Ramos (cell line): Measurements from ENCODE around the gene CLDN18.

Source experiments
- in situ Hi-C: fragments of 300-500 bp; cut with MboI; formaldehyde crosslinking; loops from one replicate; pipeline ENCODE4 v1.14.3; 2022; ENCODE audit warnings: low sequenced_read_pairs; ENCODE audit not compliant: unreplicated experiment

CLDN18 gene

DNA sequence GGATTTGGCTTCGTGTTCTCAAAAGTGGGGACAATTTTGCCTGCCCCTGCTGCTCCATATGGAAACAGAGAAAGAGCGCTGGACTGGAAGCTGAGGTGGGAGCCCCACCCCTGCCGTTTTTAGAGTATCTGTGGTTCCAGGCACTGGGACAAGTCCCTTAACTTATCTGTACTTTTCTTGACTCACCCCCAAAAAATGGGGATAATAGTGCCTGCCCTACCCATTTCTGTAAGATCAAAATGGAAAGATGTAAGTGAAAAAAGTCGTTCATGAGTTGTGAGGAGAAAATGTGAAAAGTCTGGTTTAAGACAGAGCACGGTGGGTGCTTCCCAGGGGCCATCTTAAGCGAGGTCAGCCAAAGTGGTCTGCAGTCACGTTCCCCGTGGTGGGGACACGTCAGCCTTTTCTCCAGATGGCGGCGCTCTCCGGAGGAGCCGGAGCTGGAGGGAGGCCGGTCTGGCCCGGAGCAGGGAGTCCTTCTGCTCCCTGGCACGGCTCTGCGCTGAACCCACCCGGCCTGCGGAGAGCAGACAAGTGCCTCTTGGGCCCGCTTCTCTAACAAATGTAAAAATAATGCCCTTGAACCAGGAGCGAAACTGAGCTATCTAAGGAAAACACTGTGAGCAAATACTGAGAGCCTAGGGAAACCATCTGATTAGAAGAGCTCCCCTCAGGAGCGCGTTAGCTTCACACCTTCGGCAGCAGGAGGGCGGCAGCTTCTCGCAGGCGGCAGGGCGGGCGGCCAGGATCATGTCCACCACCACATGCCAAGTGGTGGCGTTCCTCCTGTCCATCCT lies at the start of gene CLDN18:
TSS of gene CLDN18 (plus strand) at position 690 of the 797 bp plus-strand sequence. CDS start at position 751, 61 bp downstream.
- in situ Hi-C loops, result no loop called here

DNA sequence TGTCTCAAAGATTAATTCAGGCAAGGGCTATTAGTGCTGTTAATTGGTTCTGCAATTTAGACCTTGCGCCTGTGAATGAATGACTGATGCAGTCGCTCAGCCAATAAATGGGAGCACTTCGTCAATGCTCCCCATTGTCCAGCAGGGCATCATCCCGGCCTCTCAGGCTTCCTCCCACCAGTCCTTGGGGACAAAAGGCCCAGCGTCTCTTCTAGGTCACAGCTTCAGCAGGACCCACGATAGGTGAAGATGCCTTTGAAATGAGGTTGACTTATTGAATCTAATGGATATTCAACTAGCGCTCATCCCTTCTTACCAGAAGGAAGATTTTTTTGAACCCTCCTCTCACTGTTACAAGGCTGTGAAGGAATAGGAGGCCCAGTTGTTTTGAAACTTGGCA lies 47.7 kb upstream of the CLDN18 start:
- in situ Hi-C loops, result no loop called here

DNA sequence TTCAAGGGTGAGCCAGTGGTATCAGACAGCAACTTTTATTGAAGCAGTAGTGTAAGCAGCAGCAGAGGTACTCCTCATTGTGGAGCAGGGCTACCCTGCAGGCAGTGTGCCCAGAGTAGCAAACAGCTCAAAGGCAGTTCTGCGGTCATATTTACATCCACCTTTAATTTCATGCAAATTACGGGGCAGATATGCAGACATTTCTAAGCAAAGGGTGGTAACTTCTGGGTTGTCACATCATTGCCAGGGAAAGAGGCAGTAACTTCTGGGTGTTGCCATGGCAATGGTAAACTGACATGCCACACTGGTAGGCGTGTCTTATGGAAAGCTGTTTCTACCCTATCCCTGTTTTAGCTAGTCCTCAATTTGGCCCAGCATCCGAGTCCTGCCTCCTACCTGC lies 46.5 kb upstream of the CLDN18 start:
- in situ Hi-C loops, result no loop called here

DNA sequence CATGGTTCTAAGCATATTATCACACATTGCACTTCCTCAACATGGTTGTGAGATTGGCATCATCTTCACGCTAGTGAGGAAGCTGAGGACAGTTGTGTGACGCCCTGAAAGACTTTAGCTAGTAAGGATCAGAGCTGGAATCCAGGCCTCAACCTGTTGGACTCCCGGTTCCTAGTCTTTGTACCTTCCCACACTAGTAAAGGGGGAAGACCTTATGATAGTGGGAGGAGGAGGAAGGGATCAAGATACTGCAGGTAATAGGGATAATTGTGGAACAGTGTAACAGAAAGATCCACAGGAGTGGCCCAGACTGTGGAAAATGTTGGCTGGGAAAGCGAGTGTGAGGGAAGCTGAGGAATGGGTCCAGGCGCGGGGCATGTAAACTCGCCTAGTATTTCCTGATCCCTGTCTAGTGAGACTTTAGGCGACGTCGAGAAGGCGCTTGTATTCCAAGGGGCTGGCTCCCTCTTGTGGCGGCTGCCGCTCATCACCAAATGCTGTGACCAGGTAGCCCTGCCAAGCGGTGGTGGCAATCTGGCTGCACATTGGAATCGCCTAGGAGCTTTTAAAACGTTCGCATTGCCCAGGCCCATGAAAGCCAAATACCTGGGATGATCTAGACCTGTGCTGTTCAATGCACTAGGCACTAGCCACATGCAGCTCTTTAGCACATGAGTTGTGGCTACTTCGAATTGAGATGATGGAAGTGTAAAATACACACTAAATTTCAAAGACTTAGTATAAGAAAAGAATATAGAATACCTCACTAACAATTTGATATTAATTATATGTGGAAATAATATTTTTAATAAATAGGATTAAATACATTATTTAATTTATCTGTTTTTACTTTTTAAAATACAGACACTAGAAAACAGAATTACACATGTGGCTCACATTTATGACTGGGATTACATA lies 38.8 kb upstream of the CLDN18 start:
- in situ Hi-C loops, result no loop called here

DNA sequence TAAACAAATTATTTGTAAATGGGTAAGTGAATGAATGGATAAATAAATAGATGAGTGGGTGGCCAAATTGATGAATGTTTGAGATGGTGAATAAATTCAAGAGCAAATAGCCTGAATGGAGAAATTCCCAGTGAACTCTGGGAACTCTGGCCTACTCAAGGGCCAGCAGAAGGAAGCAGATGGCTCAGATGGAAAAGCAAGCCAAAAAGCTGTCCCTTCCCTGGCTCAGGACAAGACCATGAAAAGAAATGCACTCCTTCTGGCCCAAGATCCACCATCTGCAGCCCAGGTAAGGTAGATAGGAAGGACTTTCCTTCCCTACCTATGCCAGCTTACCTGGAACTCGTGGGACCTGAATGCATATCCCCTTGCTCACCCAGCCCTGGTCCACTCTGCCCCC lies 37.6 kb upstream of the CLDN18 start:
- in situ Hi-C loops, result no loop called here

DNA sequence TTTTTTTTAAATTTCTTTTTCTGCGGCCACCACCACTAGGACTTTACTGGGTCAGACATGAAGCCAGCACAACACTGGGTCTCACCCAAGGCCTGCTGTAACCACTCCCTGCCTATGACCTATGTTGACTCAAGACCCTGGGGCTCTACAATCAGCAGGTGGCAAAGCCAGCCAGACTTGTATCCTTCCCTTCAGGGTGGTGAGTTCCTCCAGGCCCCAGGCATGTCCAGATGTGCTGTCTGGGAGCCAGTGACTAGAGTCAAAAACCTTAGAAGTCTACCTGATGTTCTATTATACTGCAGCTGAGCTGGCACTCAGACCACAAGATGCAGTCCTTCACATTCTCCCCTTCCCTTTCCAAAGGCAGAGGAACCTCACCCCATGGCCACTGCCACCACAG lies 31.6 kb upstream of the CLDN18 start:
- in situ Hi-C loops, result no loop called here

DNA sequence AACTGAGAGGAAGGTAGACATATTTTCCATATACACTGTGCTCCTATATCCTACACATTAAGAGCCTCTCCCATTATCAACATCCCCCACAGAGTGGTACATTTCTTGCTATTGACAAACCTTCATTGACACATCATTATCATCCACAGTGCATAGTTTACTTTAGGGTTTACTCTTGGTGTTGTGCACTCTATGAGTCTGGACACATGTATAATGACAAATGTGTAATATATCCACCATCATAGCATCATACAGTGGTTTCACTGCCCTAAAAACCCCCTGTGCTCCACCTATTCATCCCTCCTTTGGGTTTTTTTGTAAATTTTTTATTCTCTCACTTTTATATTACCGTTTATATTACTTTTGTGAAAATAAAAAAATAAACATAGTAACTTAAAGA lies 22.2 kb upstream of the CLDN18 start:
- in situ Hi-C loops, result no loop called here

DNA sequence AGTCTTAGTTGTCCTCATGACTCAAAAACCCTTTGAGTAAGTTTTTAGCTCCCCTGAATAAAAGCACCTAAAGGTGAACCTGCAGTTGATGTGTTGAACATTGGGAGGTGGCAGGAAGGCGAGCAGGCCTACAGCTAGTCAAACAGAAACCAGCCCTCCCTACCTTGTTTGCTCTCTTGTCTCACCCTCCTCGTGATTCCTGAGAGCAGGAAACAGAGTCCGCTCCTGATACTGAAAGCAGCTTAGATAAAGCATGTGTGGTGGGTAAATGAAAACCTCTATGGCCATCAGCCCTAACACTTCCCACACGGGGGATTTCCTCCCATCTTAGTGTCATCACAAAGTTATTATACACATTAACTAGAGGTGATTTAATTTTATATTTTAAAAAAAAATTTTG lies 21.8 kb upstream of the CLDN18 start:
- in situ Hi-C loops, result no loop called here

DNA sequence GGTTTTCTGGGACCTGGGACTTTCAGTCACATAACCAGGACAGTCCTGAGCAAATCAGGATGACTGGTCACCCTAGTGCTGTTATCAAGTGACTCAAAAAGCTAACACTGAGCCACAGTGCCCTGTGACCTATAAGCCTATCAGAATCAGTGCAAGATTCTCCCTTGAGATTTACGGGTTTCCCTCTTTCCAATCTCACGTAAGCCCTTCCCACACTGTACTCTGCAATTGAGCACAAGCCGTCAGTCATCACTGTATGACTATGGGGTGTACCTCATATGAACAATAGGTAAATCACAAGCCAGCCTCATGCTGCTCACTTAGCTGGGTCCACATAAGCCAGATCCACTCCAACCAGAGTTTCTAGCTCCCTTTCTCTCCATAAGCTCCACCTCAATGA lies 21.0 kb upstream of the CLDN18 start:
- in situ Hi-C loops, result no loop called here

DNA sequence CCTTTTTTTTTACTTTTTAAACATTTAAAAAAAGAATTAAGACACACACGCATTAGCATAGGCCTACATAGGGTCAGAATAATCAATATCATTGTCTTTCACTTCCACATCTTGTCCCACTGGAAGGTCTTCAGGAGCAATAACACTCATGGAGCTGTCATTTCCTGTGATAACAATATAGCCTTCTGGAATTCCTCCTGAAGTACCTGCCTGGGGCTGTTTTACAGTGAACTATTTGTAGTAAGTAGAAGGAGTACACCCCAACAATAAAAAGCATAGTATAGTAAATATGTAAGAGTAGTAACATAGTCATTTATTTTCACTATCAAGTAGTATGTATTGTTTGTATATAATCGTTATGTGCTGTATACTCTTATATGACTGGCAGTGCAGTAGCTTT lies 19.5 kb upstream of the CLDN18 start:
- in situ Hi-C loops, result no loop called here

DNA sequence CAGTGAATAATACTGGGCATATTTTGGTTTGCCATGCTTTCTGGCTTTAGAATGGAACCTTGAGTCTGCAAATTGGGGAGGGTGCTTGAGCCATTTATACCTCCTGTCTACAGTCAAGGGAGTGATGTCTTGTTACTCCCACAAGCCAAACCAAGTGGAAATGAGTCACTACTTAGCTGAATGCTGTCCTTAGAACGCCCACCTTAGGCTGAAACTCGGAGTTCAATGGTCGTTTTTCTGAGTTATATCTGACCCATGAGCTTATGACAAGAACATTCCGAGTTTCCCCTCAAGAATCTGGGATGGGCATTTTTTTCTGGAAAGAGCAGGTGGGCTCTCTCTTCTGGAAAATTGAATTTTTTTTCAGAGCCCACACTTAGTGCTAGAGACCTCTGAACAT lies 17.4 kb upstream of the CLDN18 start:
- in situ Hi-C loops, result no loop called here

DNA sequence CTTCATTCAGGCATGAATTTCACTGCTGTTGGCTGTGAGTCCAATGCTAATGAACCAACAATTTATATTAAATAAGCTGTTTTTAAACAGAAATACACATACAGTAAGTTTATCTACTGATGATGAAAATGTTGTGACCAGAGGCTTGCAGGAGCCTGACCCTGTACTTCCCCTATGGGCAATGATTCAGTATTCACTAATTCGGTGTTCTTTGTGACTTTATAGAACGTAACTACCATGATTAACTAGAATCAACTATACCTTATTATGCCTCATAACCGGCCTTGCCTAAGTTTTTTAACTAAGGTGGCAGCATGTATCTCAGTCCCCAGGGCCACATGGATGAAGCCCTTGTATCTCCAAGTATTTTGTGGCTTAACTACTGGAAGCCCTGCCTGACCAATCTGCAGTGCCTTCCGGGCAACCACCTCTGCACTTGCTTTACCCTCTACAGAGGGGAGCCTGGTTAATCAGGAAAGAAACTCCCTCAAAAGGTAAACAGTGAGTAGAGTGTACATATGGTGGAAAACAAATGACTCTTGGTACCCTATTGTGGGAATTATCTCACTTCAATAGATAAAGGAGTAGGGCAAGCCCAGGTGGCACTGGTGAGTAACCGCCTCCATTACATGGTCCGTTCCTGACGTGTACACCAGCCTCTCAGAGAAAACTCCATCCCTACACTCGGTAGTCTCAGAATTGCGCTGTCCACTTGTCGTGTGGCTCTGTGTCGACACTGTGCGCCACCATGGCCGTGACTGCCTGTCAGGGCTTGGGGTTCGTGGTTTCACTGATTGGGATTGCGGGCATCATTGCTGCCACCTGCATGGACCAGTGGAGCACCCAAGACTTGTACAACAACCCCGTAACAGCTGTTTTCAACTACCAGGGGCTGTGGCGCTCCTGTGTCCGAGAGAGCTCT lies 11.6 kb upstream of the CLDN18 start:
- in situ Hi-C loops, result no loop called here

DNA sequence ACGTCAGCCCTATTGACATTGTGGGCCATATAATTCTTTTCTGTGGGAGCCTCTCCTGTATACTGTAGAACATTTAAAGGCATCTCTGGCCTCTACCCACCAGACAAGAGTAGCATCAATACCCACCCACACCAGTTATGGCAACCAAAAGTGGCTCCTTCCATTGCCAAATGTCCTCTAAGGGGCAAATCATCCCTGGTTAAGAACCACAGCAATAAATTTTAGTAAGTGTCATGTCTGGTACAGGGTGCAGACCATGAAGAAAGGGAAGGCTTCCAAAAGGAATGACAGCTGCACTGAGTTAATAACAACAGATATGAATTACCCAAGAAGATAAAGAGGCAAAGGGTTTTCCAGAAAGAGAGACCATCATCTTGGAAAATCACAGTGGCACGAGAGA lies 6.9 kb upstream of the CLDN18 start:
- in situ Hi-C loops, result no loop called here

DNA sequence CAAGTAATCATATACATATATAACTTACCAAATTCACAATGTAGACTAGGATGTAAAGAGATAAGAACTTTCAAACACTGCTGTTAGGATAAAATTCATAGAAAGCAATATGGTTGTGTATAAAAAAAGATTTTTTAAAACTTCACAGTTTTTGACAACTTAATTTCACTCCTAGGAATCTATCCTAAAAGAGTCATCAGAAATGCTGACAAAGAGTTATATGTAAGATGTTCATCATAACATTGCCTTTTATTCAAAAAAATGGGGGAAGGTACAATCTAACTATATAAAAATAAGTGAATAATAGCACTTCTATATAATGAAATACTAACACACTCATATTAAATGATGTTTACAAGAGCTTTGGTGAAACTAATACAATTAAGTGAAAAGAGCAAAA lies 4.3 kb upstream of the CLDN18 start:
- in situ Hi-C loops, result no loop called here

DNA sequence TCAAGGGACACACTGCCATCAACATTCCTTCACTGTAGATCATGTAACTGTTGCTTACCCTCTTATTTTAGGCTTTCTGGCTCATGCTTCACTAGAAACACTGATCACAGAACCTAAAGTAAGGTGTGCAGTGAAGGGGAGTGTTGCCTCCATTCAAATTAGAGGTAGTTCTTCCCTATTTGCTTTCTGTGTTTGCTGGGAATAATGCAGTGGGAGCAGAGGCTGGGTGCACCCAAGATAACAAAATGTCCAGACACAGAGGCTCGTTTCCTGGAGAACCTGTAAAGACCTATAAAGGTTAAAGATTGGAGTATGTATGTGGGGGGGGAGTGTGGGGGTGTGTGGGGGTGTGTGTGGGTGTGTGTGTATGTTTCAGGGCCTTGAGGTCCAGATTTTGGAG lies 2.1 kb upstream of the CLDN18 start:
- in situ Hi-C loops, result no loop called here

DNA sequence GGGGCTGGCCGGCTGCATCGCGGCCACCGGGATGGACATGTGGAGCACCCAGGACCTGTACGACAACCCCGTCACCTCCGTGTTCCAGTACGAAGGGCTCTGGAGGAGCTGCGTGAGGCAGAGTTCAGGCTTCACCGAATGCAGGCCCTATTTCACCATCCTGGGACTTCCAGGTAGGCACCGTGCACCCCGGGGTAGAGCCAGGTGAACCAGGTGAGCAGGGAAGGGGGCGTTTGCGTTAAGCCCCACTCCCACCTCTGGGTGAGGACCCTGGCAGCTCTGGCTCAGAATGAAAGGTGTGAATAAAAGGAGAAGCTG lies 267 bp downstream of the CLDN18 start:
- in situ Hi-C loops, result no loop called here

DNA sequence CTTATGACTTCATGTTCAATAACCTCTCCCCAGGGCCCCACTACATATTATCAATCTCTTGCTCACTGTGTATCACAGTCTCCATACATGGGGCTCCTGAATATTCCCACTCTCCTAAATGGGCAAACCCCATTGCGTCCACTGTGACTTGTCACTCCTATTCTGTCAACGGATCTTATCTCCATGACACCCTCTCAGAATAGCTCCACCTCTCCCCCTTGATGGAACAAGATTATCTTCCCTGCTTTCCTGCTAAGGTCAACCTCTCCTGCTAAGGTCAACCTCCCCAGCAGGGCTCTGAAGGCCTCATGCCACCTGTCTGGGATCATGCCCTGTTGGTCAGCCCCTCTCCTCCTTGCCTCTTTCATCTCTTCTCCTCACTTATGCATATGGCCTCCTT lies 1.8 kb downstream of the CLDN18 start:
- in situ Hi-C loops, result no loop called here

DNA sequence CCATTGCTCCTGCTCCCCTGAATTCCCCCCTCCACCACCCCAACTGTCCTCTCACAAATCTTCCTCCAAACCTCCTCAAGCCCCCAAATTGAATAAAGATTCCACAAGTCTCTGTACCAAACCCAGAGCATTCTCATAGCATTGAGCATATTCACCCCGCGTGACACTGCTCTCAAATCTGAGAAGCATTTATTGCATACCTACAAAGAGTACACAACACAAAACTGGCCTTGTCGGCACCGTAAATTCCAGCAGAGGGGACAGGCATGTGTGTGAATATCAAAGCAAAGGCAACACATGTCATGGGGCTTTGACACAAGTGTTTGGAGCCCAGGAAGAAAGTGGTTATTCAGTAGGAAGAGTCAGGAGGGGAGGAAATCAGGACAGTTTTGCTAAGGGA lies 2.6 kb downstream of the CLDN18 start:
- in situ Hi-C loops, result no loop called here

DNA sequence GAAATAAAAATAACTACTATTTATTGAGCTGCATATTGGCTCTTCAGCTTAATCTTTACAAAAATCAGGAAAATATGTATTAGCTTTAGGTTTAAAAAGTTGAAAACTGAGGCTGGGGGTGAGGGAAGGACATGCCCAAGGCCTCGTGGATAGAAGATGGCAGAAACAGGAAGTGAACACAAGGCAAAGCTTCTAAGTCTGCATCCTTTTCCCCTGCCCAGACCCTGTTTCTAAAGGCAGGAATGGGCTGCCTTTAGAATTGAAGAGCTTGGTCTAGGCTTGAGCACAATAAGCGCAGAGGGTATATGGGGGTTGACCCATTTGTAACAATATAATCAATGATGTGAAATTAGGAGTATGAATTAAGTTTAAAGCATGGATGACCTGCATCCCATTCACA lies 6.1 kb downstream of the CLDN18 start:
- in situ Hi-C loops, result no loop called here

DNA sequence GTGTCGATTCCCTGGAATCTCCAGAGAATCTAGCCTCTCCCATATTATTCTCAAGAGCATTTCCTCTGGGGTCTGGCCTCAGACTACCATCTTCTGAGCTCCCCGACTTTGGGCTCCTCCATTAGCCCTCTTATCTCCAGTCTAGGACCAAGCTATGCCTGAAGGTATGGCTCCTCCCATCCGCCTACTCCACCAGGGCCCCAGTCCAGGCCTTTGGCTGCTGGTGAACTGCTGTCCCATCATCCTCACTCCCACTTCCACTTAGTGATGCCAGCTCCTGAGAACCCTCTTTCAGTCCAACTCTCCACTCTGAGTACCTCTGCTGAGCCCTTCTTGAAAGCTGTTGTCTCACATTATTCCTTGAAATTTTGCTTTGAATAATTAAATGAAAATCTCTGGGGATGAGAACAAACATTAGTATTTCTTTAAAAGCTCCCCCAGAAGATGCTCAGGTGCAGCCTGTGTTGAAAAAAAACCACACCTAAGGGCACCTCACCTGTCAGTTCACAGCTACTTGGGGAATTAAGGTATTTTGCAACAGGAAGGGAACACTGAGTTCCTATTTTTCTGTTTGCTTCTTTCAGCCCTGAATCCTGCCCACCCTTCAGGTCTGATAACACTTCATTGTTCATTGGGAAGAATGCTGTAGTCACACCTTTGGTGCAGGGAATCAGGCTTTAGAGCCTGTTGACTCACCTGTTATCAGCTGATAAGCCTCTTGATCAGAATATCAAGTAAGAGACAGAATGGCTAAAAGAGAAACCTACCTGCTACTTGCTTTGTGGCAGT lies 9.5 kb downstream of the CLDN18 start:
- in situ Hi-C loops, result no loop called here
